Activated naive CD4-positive, alpha-beta T cell treated with Interleukin-2 at 50 U/mL for 16 hours (primary cell): Measurements from ENCODE around the gene KLHL30.
"Not testable (repeated sequence)": the region's sequence is repeated elsewhere in the genome, so short reads cannot be mapped to it uniquely, and the experiment has no call there.

Experiments used
- DNase-seq: peaks from one replicate; pipeline ENCODE4 v3.0.0-alpha.2; 2020

Gene KLHL30

DNA sequence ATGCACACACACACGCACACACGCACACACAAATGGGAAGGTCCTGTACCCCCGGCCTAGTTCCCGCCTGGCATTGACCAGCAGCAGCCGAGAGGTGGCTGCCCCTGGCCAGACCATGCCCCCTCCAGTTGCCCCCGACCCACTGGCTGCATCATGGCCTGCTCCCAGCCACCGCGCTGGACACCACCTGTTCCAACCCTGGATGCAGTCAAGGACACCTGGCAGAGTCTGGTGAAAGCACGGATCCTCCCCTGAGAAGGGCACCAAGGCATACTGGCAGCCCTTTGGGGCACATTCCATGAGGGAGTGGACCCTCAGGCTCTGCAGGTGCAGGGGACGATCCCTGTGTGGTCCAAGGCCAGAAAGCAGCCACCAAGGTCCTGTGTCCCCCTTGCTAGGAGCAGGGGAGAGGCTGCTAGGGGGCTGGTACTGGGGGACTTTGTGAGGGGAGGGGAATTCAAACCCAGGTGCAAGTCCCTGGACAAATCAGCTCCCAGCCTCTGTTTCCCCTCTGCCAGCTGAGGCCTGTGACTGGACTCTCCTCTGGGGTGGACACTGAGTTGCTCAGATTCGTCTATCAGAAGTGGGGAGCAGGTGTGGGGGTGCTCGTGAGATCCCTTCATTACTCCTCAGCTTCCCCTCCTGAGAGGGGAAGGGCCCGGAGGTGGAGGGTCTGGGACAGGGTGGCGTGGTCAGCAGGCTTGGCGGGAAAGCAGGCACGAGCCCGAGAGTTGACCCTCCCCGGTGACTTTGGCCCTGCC, 34.8 kb upstream of the KLHL30 start:
- peak; percentile 1 for DNase-seq

DNA sequence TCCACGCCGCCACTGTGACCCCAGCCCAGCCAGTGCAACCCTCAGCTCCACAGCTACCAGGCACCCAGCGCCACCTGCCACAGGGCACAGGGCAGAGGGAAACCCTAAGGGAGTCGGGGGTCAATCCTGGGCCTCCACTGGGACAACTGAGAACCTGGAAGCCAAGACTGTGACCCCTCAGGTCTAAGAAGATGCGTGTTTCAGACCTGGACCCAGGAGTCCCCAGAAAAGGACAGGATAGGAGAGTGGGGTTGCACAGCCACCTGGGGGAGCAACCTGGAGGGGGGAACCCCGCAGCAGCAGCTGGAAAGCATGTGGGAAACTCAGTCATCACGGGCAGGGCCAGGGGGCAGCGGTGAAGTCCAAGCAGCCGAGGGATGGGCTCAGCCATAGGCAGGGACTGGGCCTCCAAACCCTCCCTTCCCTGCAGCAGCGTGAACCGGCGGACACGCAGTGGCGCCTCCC, 34.2 kb upstream of the KLHL30 start:
- DNase-seq: peak; percentile 1

DNA sequence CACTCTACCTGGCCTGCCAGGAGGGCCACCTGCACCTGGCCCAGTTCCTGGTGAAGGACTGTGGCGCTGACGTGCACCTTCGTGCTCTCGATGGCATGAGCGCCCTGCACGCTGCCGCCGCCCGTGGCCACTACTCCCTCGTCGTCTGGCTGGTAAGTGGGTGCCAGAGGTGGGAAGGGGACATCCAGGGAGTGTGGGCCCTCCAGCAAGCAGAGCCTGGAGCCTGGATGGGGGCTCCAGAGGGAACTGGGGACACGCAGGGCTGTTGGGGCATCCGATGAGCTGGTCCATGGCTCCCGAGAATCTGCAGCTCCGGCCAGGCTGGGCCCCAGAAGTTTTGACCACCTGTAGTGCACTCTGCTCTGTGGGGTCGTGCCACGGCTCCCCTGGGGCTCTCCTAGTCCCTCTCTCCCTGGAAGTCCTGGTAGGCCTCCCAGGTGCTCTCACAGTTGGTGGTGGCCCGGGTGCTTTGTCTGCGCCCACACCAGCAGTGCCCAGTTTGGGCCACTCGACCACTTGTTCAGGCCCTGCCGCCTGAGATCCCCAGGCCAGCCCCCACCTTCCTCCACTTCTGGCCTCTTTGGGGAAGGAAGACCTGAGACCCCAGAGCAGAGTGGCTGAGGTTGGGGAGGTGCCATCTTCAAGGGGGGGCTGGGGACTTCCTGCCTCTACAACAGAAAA, 33.6 kb upstream of the KLHL30 start:
- no peak for DNase-seq

DNA sequence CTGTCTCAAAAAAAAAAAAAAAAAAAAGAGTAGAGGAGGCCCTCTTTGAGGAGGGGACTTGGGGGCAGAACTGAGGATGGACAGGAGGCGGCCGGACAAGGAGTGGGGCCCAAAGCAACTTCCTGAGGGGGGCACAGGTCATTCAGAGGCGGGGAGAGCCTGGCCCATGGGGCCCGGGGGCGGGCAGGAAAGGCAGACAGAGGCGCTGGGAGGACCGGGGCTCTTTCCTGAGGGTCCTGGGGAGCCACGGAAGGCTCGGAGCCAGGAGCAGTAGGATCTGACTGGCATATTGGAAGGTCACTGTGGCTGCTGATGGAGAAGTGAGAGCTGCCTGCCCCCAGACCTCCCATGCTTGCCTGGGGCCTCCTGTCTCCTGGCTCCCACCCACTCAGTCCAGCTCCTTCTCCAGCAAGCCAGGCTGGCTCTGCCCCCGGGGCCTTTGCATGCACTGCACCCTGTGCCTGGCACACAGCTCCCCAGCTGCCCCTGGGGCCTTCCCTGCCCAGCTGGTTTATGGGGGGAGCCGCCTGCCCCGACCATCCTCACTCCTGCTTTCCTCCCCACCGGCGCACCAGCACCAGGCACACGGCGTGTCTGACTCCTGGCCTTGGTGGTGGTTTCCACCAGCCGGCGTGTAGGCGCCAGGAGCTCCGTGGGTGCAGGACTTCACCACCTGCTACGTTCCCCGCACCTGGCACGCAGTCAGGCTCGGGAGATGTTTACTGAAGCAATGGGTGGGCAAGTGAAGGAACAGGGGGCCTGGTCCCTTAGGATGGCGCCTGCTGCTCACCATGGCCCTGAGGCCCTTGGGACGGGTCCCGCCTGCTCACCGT, 32.7 kb upstream of the KLHL30 start:
- no peak for DNase-seq

DNA sequence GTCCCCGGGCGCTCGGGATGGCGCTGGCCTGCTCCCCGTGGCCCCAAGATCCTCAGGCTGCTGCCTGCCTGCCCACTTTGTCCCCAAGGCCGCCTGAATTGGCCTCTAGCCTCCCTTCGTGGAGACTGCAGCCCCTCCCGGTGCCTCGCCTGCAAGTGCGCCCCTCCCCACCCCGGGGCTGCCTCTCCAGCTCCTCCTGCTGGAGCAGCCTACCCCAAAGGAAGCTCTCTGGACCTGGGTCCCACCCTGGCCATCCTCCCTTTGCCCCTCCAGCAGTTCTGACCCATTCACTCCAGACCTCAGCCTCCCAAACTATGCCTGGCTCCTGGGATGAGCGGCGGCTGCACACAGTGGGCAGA, 32.1 kb upstream of the KLHL30 start:
- no peak for DNase-seq

DNA sequence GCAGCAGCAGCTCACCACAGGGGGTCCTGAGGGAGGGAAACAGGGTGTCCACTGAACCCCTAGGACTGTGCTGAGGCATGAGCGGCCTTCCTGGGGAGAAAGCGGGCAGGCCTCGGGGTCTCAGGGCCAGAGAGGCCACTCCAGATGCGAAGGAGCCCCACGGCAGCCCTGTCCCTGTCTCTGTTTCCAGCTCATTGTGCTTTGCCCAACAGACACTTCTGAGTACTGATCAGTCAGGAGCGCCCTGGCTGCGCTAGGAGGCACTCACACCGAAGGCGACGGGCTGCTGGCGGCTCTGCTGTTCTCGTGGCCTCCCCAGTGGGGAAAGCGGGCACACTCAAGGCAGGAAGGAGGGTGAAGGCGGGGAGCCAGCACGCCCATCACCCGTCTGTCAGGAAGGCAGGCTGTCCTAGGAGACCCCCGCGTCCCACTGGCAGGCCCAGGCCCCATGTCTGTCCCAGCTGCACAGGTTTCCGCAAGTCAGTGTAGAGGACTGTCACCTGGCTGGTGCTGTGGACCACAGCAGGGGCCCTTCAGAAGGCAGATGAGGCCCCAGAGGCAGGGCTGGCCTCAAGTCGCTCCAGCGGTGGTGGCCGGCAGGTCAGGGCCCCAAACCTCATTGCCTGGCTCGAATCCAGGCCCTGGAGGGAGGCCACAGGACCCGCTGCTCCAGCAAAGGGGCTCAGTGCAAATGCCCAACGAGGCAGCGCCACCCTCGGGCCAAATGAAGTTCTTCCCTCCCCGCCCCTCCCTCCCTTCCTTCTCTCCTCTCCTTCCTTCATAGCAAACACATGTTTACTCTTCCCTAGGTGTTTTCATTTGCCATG, 31.6 kb upstream of the KLHL30 start:
- no peak for DNase-seq

DNA sequence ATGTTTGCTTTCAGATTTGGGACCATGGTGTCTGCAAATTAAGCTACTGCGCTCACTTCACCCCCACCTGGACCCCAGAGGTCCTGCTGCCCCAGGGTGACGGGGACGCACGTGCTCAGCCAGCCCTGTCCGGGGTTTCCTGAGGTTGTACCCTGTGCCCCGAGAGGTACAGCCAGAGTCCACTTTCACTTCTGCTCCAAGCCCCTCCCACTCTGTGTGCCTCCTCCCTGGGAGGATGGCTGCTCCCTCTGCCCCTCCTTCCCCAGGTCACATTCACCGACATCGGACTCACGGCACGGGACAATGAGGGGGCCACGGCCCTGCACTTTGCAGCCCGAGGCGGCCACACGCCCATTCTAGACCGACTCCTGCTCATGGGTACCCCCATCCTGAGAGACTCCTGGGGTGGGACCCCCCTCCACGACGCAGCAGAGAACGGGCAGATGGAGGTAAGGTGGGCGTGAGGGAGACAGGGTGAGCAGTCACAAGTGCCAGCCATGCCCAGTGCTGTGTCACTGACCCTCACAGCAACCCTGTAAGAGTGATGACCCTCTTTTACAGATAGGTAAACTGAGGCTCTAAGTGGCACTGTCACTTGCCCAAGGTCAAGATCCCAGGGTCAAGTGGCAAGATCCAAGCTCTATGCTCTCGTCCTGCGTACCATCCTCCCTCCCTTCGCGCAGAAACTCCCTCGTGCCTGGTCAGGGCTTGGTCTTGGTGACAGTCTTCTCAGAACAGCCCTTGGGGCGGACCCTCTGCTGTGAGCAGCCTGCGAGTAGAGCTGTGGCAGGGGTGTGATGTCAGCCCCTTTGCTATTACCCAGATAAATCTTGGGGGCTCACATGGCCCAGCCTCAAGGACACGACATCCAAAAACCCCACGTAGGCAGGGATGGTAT, 30.7 kb upstream of the KLHL30 start:
- no peak for DNase-seq

DNA sequence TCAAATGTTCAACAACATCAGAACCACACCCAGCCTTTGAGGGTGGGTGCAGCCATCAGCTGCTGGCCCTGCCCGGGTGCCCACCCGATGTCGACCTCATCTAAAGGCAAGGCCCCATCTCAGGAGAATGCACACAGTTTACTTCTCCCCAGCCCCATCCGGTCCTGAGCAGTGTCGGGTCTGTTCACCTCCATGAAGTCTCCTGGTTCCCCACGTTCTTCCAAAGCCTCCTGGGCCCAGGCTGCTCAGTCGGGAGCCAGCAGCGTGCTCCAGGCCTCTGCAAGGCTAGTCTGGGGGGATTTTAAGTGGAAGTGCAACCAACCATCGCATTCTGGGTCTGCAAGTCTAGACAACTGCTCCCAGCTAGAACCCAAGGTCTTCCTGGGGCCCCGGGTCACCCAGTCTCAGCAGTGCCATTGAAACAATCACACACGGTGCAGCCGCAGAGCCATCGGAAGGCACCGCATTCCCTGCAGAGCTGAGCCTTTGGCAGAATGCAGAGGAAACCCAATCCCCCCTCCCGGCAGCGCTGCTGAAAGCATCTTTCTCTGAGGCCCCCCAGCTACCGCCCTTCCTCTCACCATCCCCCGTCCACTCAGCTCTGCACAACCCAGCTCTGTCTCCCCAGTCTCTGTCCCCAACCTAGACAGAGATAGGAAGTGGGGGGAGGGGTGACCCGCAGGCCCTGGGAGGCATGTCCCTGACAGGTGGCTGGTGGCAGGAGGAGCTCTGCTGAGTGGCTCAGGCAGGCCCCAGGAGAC, 29.9 kb upstream of the KLHL30 start:
- no peak for DNase-seq

DNA sequence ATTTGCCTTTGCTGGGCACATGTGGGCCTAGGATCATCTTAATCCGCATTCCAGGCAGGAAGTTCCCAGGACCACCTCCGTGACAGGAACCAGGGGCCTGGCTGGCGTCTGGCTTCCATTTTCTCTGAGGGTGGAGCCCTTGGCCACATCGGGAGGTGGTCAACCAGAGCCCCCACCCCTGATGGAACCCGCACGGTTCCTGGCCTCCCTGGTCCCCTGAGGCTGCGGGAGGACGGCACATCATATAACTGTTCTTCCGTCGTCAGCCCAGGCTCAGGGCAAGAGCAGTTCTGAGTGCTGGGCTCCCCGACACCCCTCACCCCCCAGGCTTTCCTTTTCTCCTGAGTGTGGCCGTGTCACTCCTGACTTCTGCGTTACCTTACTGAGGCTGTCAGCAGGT, 24.9 kb upstream of the KLHL30 start:
- no peak for DNase-seq

DNA sequence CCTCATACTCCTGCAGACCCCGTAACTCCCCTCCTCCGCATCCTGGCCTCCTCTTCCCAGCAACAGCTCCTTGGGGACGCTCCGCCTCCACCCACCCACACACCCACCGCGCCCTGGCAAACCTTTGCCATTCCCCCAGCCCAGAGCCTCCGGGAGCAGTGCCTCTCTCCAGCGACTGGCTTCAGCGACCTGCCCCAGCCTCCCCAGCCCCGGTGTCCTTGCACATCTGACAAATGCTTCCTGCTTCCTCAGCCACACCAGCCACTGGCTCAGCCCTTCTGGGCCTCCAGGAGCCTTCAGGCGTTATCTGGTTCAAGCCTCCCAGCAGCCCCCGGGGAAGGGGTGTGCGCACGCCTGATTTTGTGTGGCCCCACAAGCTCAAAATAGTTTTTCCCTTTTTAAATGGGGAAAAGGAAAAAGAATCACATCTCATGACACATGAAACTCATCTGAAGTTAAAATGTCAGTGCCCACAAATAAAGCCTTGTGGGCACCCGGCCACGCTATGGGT, 24.1 kb upstream of the KLHL30 start:
- DNase-seq: no peak

DNA sequence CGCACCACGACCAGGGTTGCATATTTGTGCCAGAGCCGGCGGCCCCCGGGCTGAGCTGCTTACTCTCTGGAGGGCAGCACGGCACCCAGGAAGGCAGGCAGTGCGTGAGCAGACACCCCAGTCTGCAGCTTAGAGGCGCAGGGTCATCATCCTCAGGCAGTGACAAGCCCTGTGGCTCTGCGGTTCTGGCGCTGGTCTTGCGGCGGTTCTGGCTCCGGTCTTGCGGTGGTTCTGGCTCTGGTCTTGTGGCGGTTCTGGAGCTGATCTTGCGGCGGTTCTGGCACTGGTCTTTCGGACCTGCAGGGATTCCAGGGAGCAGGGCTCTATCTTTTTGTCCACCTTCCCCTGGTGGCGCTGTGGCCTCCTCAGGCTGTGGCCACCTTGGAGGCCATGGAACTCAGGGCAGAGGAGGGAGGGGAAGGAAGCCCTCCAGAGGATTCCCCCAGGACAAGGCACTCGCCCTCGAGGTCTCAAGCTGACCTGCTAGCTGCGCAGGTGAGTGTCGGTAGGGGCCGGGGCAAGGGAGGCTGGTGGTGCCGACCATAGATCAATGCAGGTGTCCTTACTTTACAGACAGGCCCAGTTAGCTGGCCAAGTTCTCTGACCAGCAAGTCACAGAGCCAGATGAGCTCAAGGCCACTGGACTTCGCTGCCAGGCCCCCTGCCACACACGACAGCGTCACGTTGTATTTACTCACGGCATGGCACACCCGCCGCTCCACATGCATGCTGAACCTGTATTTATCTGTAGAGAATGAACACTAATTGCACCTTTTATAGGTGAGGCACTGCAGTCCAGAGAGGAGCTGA, 23.4 kb upstream of the KLHL30 start:
- no peak for DNase-seq

DNA sequence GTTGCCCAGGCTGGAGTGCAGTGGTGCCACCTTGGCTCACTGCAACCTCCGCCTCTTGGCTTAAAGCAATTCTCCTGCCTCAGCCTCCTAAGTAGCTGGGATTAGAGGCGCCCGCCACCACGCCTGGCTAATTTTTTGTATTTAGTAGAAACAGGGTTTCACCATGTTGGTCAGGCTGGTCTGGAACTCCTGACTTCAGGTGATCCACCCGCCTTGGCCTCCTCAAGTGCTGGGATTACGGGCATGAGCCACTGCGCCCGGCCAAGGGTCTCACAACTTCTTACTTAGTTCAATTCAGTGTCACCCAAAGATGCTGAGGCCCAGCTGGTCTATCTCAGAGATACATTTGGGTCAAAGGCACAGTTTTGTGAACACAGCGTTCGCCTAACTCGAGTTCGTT, 22.8 kb upstream of the KLHL30 start:
- DNase-seq: not testable (repeated sequence)

DNA sequence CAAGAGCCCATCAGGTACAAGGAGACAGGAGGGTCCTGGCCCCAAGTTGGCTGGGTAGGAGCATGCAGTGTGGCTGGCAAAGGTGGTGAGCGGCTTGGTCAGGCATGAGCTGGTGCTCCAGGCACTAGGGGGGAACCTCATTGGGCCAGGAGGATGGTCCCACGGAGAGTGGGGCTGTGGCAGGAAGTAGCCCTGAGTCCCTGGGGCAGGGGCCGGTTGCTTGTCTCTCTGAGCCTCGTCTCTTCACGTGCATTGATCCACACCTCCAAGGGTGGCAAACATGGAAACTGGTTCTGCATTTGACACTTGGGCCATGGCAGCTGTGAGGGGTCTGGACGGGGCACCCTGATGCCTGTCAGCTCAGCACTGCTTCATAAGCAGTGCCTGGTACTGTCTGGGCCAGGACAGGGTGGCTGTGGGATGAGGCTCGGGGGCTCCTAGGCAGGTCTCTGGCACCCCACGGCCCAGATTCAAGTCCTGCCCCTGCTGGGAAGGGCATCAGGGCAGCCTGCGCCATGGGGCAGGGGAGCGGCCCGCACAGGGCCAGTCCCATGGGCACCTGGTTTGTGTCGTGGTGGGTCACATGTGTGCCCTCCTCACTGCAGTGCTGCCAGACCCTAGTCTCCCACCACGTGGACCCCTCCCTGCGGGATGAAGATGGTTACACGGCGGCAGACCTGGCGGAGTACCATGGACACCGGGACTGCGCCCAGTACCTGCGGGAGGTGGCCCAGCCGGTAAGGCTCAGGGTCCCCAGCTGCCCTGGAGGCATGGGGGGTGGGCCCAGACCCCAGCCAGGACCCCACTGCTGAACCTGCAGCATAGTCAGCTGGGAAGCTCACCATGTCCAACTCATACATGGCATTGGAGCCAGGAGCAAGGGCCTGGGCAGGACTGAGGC, 21.9 kb upstream of the KLHL30 start:
- DNase-seq: no peak

DNA sequence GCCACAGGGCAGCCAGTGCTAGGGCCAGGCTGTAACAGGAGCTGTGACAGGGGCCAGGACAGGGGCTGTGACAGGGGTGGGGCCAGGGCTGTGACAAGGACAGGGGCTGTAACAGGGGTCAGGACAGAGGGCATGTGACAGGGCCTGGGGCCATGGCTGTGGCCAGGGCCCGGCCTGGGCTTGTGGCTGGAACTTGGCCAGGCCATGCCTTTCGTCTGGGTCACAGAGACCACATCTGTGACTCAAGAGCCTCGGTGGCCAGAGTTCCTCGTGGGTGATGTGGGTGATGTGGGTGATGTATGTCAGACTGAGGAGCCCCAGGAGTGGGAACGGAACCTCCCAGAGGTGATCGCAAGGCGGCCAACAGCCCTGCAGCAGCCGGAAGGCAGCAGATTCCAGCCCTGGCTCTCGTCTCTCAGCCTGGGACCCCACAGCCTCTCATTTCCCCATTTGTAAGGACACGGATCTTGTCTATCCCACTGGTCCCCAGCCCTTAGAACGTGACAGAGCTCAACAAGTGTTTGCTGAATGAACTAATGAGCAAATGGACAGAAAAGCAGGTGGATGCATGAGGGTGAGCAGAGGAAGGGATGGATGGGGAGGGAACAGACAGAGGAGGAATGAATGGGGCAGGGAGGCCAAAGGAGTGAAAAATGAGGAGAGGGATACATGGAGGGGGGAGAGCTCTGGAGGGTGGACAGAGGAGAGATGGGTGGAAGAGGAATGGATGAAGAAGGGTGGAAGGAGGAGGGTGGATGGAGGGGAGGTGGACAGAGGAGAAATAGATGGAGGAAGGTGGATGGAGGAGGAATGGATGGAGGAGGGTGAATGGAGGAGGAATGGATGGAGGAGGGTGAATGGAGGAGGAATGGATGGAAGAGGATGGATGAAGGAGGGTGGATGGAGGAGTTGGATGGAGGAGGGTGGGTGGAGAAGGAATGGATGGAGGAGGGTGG, 21.0 kb upstream of the KLHL30 start:
- DNase-seq: no peak

DNA sequence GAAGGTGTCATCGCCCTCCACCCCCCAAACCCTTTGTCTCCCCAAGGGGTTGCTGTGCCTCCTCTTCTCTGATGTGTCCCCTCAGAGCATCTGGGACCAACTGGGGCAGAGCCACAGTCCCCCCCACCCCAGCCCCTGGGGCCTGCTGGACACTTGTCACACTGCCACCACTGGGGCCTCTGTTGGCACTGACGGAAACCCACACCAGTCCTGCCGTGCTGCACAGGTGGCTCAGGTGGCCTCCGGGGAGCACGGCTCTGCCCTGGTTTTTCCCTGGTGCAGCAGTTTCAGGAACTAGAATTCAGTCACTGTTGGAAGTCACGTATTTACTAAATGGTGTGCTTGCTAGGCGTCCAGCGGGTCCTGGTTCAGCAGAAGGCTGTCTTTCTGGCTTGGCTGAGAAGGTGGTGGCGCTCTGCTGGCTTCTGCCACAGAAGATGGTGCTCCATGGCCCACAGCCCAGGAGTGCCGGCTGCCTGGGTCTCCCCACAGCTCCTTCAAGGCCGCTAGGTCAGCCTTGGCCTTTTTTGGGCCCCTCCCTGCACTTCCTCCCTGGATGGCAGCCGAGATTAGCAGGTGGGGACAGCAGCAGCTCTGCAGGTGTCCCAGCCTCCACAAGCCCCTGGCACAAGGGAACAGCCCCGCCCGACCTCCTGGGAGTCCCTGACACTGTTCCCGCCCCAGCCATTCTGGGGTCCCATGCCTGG, 18.6 kb upstream of the KLHL30 start:
- DNase-seq: no peak

DNA sequence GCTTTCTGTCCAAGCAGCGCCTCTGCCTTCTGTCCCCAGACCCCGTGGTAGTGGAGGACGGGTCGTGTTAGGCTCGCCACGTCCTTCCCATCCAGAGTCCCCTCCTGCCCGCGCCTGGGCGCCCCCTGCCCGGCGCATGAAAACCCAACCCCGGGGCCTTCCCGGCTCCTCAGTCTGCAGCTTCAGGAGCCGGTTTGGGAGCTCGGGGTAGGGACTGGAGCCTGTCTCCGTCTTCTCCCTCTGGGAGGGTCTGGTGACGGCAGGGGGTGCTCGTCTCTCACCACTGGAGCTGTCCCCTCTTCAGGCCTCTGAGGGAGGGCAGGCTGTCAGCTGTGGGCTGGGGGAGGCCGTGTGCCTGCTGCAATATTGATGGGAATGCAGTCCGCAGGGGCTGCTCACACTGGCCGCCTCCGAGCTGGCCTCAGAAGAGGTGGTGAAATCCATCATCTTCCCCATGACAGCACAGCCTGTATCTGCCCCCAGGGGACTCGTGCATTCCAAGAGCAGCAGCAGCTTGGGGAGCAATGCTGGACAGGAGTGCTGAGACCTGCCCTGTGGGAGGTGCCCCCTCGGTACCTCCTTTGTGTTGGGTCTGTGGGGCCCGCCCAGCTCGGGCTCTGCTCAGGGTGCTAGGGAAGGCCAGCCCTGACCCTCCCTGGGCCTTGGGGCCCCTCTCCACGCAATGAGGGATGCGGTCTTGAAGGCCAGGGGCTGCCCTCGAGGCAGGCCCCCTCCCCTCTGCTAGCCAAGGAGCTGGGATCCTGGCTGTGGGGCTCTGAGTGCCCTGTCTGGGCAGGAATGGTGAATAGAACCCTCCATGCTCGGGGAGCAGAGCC, 17.8 kb upstream of the KLHL30 start:
- no peak for DNase-seq
